SK-N-SH (cell line): ENCODE results near the gene CDKL2. TPM values are rescaled to one million over a fixed set of nuclear protein-coding genes. Genes with fewer than 3 reads are reported as not detected.

Experiments used
- CTCF ChIA-PET: fragments of 300-600, 350-600 bp; formaldehyde crosslinking; extraction: SDS; loops from one replicate; lab custom pipeline; 2021; lab: Yijun Ruan, JAX
- POLR2A ChIA-PET: fragments of 350-600 bp; sonication (Branson Sonifier 250); formaldehyde crosslinking; extraction: SDS; loops from one replicate; lab custom pipeline; 2020; ENCODE audit warnings: antibody characterized with exemption, inconsistent platforms; lab: Yijun Ruan, JAX
- DNase-seq: peaks from one replicate; pipeline ENCODE4 v3.0.0; 2012
- H2AFZ ChIP-seq: fragments of 200-600 bp; sonication (generic); 2 replicates; pipeline ENCODE4 v1.8.1; 2016; ENCODE audit warnings: antibody characterized with exemption, mild to moderate bottlenecking, low read depth
- H3F3A ChIP-seq: fragments of 200-600 bp; sonication (generic); replicated peaks from 2 replicates; pipeline ENCODE3; 2016; ENCODE audit warnings: antibody characterized with exemption, mild to moderate bottlenecking; ENCODE audit not compliant: insufficient read depth
- H3K27ac ChIP-seq, 2 experiments: fragments of 200-500 bp in 1 of 2; fragments of 200-600 bp in 1 of 2; sonication (Bioruptor generic) in 1 of 2; sonication (generic), shearing (Covaris generic) in 1 of 2; 2 replicates each; pipeline versions ENCODE4 v1.5.1 to v1.6.1; 2014 to 2016; ENCODE audit warnings: low read depth in 2 of 2, inconsistent platforms in 1 of 2, low read length in 1 of 2, mild to moderate bottlenecking in 1 of 2, mixed read lengths in 1 of 2
- H3K27me3 ChIP-seq: fragments of 200-600 bp; sonication (generic), shearing (Covaris generic); 2 replicates; pipeline ENCODE4 v1.6.1; 2016; ENCODE audit warnings: mixed run types; ENCODE audit not compliant: insufficient read depth
- H3K36me3 ChIP-seq, 2 experiments: fragments of 200-500 bp in 1 of 2; fragments of 200-600 bp in 1 of 2; sonication (Bioruptor generic) in 1 of 2; sonication (generic) in 1 of 2; replicated peaks in 1 of 2; 2 replicates each; pipeline versions ENCODE3 to v1.5.1; 2014 to 2016; ENCODE audit warnings: low read length in 1 of 2, mild to moderate bottlenecking in 1 of 2; ENCODE audit not compliant: insufficient read depth in 2 of 2, control insufficient read depth in 1 of 2
- H3K4me1 ChIP-seq, 2 experiments: fragments of 200-500 bp in 1 of 2; fragments of 200-600 bp in 1 of 2; sonication (Bioruptor generic) in 1 of 2; sonication (generic), shearing (Covaris generic) in 1 of 2; 2 replicates each; pipeline versions ENCODE4 v1.5.1 to v1.6.1; 2014 to 2016; ENCODE audit warnings: low read depth in 1 of 2, low read length in 1 of 2, mixed run types in 1 of 2; ENCODE audit not compliant: insufficient read depth in 2 of 2, control insufficient read depth in 1 of 2
- H3K4me2 ChIP-seq: fragments of 200-600 bp; sonication (generic), shearing (Covaris generic); 2 replicates; pipeline ENCODE4 v1.6.1; 2017; ENCODE audit warnings: mixed run types
- H3K4me3 ChIP-seq, 2 experiments: fragments of 200-500 bp in 1 of 2; fragments of 200-600 bp in 1 of 2; sonication (Bioruptor generic) in 1 of 2; sonication (generic), shearing (Covaris generic) in 1 of 2; 2 replicates each; pipeline versions ENCODE4 v1.5.1 to v1.8.1; 2014 to 2016; ENCODE audit warnings: low read depth in 2 of 2, inconsistent platforms in 1 of 2, low read length in 1 of 2, mild to moderate bottlenecking in 1 of 2, mixed read lengths in 1 of 2, moderate library complexity in 1 of 2
- H3K79me2 ChIP-seq: fragments of 200-600 bp; sonication (generic); 2 replicates; pipeline ENCODE4 v1.8.1; 2017; ENCODE audit warnings: mild to moderate bottlenecking; ENCODE audit not compliant: insufficient read depth
- H3K9ac ChIP-seq: fragments of 200-600 bp; sonication (generic); 2 replicates; pipeline ENCODE4 v1.6.1; 2017; ENCODE audit warnings: mixed run types
- H3K9me2 ChIP-seq: fragments of 200-600 bp; sonication (generic); 2 replicates; pipeline ENCODE4 v1.6.1; 2017; ENCODE audit warnings: mixed run types
- H3K9me3 ChIP-seq: fragments of 200-600 bp; sonication (generic); 2 replicates; pipeline ENCODE4 v1.6.1; 2017; ENCODE audit warnings: mixed run types, mild to moderate bottlenecking, moderate library complexity
- H4K20me1 ChIP-seq: fragments of 200-600 bp; sonication (generic); 2 replicates; pipeline ENCODE4 v1.6.1; 2017; ENCODE audit warnings: mild to moderate bottlenecking, mixed run types; ENCODE audit not compliant: insufficient read depth
- CTCF ChIP-seq: fragments of 200-600 bp; sonication (generic); IDR thresholded peaks from 2 replicates; pipeline ENCODE4 v1.6.1; 2017; ENCODE audit warnings: antibody characterized with exemption, mild to moderate bottlenecking, moderate library complexity
- ELF1 ChIP-seq: IDR thresholded peaks from 2 replicates; pipeline ENCODE4 v1.4.0; 2012
- EP300 ChIP-seq, 2 experiments: IDR thresholded peaks; 2 replicates each; pipeline versions ENCODE4 v1.4.0 to v1.6.1; 2012; ENCODE audit warnings: borderline replicate concordance in 1 of 2, low read depth in 1 of 2, low read length in 1 of 2
- EZH2phosphoT487 ChIP-seq: fragments of 200-600 bp; sonication (generic); IDR thresholded peaks from 2 replicates; pipeline ENCODE4 v1.6.1; 2017; ENCODE audit warnings: low read depth, mixed run types, mild to moderate bottlenecking, antibody characterized with exemption, moderate library complexity, borderline replicate concordance
- FOSL2 ChIP-seq: IDR thresholded peaks from 2 replicates; pipeline ENCODE4 v1.4.0; 2012; ENCODE audit warnings: low read depth, mild to moderate bottlenecking, moderate library complexity, borderline replicate concordance
- FOXM1 ChIP-seq: IDR thresholded peaks from 2 replicates; pipeline ENCODE4 v1.4.0; 2012; ENCODE audit warnings: low read depth, mild to moderate bottlenecking
- IRF3 ChIP-seq: fragments of 150-350 bp; IDR thresholded peaks from 2 replicates; pipeline ENCODE4 v1.6.1; 2016; ENCODE audit warnings: mild to moderate bottlenecking, low read depth, low read length
- MAX ChIP-seq: IDR thresholded peaks from 2 replicates; pipeline ENCODE4 v1.4.0; 2012; ENCODE audit warnings: low read depth
- NRF1 ChIP-seq: IDR thresholded peaks from 2 replicates; pipeline ENCODE4 v1.6.1; 2012; ENCODE audit warnings: low read depth, mild to moderate bottlenecking, low read length
- RAD21 ChIP-seq: IDR thresholded peaks from 2 replicates; pipeline ENCODE4 v1.6.1; 2012; ENCODE audit warnings: mild to moderate bottlenecking, low read length
- RXRA ChIP-seq: IDR thresholded peaks from 2 replicates; pipeline ENCODE4 v1.4.0; 2012; ENCODE audit warnings: low read depth, mild to moderate bottlenecking, borderline replicate concordance
- SMC3 ChIP-seq: IDR thresholded peaks from 2 replicates; pipeline ENCODE4 v1.6.1; 2012; ENCODE audit warnings: low read depth, low read length, improper control_type of control experiment
- TCF12 ChIP-seq: IDR thresholded peaks from 2 replicates; pipeline ENCODE4 v1.4.0; 2012
- USF1 ChIP-seq: IDR thresholded peaks from 2 replicates; pipeline ENCODE4 v1.4.0; 2012; ENCODE audit warnings: low read depth, borderline replicate concordance
- YY1 ChIP-seq: IDR thresholded peaks from 2 replicates; pipeline ENCODE4 v1.4.0; 2012; ENCODE audit warnings: low read depth, mild to moderate bottlenecking
- ZBTB33 ChIP-seq: IDR thresholded peaks from 2 replicates; pipeline ENCODE4 v1.4.0; 2012; ENCODE audit warnings: low read depth, borderline replicate concordance
- WGBS: methylation state at CpG from one replicate; pipeline ENCODE4 v1.1.6; 2017; ENCODE audit warnings: low lambda C conversion rate; 5-methylcytosine and 5-hydroxymethylcytosine counted together
- polyA plus RNA-seq, 3 experiments: library from polyadenylated mRNA; depleted of rRNA; stranded (reverse); fragments of >200 nt; gene quantifications; 2 replicates each; pipeline ENCODE4 v1.2.3, GENCODE V29; 2012

The CDKL2 gene
- polyA plus RNA-seq, 1 of the 3 experiments (the other 2 are of a cell fraction): 0.41 TPM

- Histone ChIP-seq H3K27me3 (no peaks in the 10 kb centered on the region), H3K4me1 (no peaks in the 10 kb centered on the region; a peak in 1 of 4 replicates), H3K79me2 (peaks cover 71% of the 10 kb centered on the region), H4K20me1 (peaks cover 10% of the 10 kb centered on the region), H3F3A (peaks cover 17% of the 10 kb centered on the region), H3K9me2 (no peaks in the 10 kb centered on the region), H2AFZ (no peak overlapping the region), H3K4me2 (no peak overlapping the region), H3K4me3 (no peak overlapping the region), H3K36me3 (peaks cover 73 to 76% of the 10 kb centered on the region in 2 experiments), H3K9me3 (no peaks in the 10 kb centered on the region)
- ChIA-PET CTCF (interaction anchor here (0.8 to 3.7 kb wide), 5 partner anchors 16 to 194 kb away, joined by 3 to 23 read pairs (median 3); partner anchors contain the start of gene USO1), POLR2A (no interaction called here)
- DNase-seq: peak; percentile 39
- 91% methylated on average over 2 of the region's 2 CpGs for WGBS
- TF ChIP-seq ZBTB33 (no peak), CTCF (peak; percentile 68), TCF12 (no peak), SMC3 (peak; percentile 53), YY1 (no peak), RAD21 (peak; percentile 68), RXRA (no peak), FOXM1 (no peak), EZH2phosphoT487 (no peak), MAX (no peak), EP300 (IDR thresholded peaks at IDR 0.05; ENCODE audit: borderline replicate concordance in 1 of 2, low read depth in 1 of 2, low read length in 1 of 2) (no peak)
- TF ChIP-seq, all 33 proteins: peak for 3
- no peak overlapping the region for H3K9ac ChIP-seq
- no peak overlapping the region for H3K27ac ChIP-seq
Measured at GRCh38 chr4:75653845-75654503, 23.6 kb upstream of the CDKL2 start.

GRCh38 chr4:75644095-75644494 is 13.8 kb upstream of the CDKL2 start:
- CTCF ChIA-PET: no interaction called here

More at GRCh38 chr4:75644095-75644494, 13.8 kb upstream of the CDKL2 start:
- H3K9ac ChIP-seq: no peak overlapping the region
- TF ChIP-seq FOSL2 (no peak), SMC3 (no peak), NRF1 (no peak), IRF3 (no peak), ELF1 (no peak), USF1 (no peak)
- H3K4me3 ChIP-seq: no peak overlapping the region
- H3F3A ChIP-seq: peaks cover 4% of the 10 kb centered on the region
- H3K36me3 ChIP-seq: peaks cover 70 to 79% of the 10 kb centered on the region in 2 experiments
- H3K4me2 ChIP-seq: no peak overlapping the region
- no peaks in the 10 kb centered on the region for H3K27me3 ChIP-seq
- H2AFZ ChIP-seq: no peak overlapping the region
- POLR2A ChIA-PET: no interaction called here
- DNase-seq: no peak
- H3K79me2 ChIP-seq: peaks cover 11% of the 10 kb centered on the region; the same call in 1 of the 2 replicates
- H3K9me3 ChIP-seq: no peaks in the 10 kb centered on the region
- no peaks in the 10 kb centered on the region for H4K20me1 ChIP-seq
- no peaks in the 10 kb centered on the region for H3K4me1 ChIP-seq
- no peak overlapping the region for H3K27ac ChIP-seq
- H3K9me2 ChIP-seq: no peaks in the 10 kb centered on the region
- 86% methylated on average over 4 of the region's 4 CpGs for WGBS
